WI38 (cell line): Measurements from ENCODE around the gene CTDSPL.

Experiments used
- H3K4me3 ChIP-seq: 2 replicates; pipeline ENCODE4 v1.5.1; 2011; ENCODE audit warnings: low read depth, mild to moderate bottlenecking, control low read depth, low read length
- TF ChIP-seq, protein P1 (sequence below): IDR thresholded peaks from 2 replicates; pipeline ENCODE4 v1.5.1; 2012; ENCODE audit warnings: low read depth, mild to moderate bottlenecking, control low read depth, low read length

The CTDSPL gene

DNA sequence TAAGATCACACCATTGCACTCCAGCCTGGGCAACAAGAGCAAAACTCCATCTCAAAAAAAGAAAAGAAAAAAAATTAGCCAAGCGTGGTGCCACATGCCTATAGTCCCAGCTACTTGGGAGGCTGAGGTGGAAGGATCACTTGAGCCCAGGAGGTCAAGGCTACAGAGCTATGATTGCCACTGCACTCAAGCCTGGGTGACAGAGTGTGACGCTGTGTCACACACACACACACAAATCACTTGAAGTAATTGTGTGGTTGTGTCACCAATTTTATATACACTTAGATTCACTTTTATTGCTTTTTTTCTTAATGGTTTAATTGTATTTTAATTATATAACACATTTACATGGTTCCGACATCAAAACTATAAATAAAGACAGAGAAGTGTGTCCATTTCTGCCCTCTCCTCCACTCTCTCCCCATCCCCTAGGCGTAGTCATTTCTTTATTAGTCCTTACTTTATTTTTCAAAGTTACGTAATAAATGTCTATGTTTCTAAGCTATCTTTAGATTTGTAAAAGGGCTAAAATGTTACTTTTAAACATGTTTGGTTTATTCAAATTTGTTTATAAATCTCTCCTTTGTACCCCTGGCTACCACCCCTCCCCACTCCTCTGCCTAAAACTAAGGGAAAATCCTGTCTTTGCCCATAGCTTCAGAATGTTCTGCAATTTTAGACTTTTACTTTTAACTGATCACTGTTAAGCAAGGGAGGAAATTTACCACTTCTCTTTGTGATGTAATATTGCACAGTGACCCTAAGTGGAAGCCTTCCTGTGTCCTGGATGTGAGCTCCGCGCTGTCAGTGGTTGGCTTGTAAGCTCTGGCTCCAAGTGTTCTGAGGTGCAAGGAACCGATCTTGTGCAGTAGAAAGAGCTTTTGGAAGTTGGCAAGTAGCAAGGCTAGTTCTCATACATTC lies 118.1 kb downstream of the CTDSPL start:
- H3K4me3 ChIP-seq = no peak overlapping the region
- TF ChIP-seq, protein P1, sequence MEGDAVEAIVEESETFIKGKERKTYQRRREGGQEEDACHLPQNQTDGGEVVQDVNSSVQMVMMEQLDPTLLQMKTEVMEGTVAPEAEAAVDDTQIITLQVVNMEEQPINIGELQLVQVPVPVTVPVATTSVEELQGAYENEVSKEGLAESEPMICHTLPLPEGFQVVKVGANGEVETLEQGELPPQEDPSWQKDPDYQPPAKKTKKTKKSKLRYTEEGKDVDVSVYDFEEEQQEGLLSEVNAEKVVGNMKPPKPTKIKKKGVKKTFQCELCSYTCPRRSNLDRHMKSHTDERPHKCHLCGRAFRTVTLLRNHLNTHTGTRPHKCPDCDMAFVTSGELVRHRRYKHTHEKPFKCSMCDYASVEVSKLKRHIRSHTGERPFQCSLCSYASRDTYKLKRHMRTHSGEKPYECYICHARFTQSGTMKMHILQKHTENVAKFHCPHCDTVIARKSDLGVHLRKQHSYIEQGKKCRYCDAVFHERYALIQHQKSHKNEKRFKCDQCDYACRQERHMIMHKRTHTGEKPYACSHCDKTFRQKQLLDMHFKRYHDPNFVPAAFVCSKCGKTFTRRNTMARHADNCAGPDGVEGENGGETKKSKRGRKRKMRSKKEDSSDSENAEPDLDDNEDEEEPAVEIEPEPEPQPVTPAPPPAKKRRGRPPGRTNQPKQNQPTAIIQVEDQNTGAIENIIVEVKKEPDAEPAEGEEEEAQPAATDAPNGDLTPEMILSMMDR = no peak

DNA sequence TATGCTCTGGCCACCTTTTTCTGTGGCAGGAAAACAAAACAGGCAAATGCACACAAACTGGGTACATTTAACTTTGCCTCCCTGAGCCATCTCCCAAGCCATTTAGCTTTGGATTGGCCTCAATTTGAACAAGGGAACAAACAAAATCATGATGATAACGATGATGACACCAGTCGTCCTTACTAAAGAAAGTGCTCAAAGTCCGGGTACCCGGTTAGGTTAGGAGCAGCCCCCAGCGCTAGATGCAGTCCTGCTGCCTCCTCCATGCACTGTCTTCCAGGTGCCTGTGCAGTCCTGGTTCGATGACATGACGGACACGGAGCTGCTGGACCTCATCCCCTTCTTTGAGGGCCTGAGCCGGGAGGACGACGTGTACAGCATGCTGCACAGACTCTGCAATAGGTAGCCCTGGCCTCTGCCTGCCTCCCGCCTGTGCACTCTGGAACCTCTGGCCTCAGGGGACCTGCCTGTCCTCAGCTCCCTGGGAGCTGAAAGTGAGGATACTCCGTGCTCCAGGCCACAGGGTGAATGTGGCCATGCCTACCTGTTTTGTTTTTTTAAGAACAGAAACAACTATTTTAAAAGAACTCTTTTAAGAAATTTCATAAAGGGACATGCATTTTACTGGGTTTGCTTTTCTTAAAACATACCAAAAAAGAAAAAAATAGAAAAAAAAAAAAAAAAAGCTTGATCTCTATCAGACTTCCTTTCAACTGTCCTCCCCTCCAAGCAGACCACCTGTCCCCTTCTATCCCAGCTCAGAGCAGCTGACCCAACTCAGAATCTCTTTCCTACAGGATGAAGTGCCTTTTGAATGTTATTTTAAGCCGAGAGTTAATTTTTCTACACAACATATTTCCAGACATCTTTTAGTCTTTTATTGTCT lies 119.0 kb downstream of the CTDSPL start:
- no peak overlapping the region for H3K4me3 ChIP-seq
- TF ChIP-seq, protein P1 = no peak

DNA sequence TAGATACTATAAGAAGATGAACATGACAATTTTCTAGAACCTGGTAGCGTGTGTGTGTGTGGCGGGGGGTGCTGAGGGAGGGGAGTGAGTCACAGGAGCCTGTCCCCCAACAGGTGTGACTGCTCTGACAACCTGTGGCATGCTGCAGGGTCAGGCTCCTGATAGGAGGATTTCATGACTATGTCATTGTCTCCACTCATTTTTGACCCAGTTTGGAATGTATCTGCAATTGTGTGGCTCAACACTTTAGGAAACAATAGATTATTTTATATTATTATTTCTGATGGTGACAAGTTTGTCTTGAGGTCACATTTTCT lies 119.6 kb downstream of the CTDSPL start:
- H3K4me3 ChIP-seq = no peak overlapping the region
- TF ChIP-seq, protein P1 = no peak

DNA sequence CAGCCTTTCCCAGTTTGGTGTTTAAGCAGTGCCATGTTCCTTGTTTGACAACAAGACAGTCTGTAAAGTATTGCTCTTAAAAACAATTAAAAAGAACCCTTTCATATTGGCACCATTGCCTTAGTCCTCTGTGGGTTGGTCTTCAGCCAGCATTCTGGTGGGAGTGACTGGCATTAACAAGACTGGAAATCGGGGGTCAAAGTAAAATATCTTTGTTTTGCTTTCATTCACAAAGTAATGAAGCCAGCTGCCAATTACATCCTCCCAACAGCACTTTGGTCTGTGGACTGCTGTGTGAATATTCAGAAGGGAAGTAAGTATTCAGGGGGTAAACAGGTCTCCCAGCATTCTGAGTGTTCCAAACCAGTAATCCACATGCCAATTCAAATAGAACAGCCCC lies 120.7 kb downstream of the CTDSPL start:
- no peak overlapping the region for H3K4me3 ChIP-seq
- TF ChIP-seq, protein P1 = no peak

DNA sequence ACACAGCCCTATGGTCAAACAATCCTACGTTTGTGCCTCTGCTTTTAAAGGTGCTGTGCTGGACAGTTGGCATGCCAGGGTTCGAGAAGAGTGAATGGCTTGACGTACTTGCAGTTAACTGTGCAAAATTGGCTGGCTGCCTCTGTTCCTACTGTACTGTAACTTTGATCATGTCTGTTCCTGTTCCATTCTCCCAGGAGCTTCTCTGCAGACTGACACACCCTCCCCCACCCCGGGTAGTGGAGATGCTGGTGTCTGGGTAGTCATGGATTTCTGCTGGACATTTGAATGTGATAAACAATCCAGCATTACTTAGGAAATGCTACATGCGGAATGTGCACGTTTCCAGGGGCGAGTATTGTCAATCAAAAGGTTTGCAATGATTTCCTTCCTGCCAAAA lies 122.4 kb downstream of the CTDSPL start:
- H3K4me3 ChIP-seq = no peak overlapping the region
- TF ChIP-seq, protein P1 = no peak

DNA sequence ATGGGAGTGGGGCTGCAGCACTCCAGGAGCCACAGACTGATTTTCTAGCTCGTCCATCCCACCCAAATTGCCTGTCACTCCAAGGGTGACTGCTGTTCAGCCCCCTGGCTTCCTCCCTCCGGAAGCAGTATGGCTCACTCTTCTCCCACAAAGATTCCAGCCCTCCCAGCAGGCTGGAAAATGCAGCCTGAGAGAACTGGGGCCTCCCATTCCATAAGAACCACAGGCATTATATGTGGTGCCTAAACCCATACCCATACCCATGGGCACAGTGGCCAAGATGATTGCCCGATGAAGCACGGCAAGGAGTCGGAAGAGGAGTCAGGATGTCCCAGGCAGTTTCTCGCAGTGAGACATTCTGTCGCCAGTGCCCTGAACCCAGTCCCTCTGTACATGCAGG lies 122.9 kb downstream of the CTDSPL start:
- TF ChIP-seq, protein P1 = no peak
- H3K4me3 ChIP-seq = no peak overlapping the region
